Measurements from ENCODE around the gene TMEM229B.
"Not testable (repeated sequence)": the region's sequence is repeated elsewhere in the genome, so short reads cannot be mapped to it uniquely, and the experiment has no call there.

Gene TMEM229B

DNA sequence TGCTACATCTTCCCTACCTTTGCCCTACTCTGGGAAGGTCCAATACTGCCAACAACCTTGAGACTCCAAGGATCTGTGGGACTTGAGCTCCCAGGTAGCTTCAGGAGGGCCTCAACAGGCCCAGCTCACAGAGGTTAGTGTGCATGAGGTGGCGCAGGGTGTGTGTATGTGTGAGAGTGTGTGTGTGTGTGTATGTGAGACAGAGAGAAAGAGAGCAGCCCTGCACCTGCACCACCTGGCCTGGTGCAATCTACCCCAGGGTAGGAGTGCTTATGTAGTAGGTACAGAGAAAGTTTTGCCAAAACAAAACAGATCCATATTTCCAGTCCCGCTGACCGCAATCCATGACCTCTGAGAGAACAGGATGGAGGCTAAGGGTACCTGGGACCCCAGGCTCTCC lies 24.6 kb downstream of the TMEM229B start:
- Mint-ChIP-seq H3K27ac (no peak overlapping the region), H3K36me3 (no peaks in the 10 kb centered on the region), H3K4me3 (peak overlapping the region; percentile 60), H3K9me3 (ENCODE audit: low read depth) (no peaks in the 10 kb centered on the region), H3K4me1 (ENCODE audit: low read depth) (peaks cover 38% of the 10 kb centered on the region), H3K27me3 (no peaks in the 10 kb centered on the region)

DNA sequence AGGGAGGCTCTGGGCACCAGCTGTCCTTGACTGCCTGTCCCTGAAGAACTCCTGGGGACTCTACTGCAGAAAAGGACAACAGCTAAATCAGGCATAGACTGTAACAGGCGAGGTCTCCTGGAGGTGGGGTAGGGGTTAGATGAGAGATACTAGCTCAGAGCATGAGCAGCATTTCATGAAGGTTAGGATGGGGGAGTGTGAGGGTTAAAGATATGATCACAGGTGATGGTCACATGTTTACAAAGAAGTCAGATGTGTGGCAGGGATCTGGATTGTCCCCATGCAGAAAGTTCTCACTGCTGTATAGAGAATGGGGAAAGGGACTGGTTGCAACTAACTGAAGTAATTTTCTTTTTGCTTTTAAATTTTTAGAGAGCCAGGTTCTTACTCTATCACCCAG lies 26.5 kb downstream of the TMEM229B start:
- H3K27ac Mint-ChIP-seq: no peak overlapping the region
- H3K4me1 Mint-ChIP-seq (ENCODE audit: low read depth): peaks cover 27% of the 10 kb centered on the region
- H3K4me3 Mint-ChIP-seq: no peak overlapping the region
- no peaks in the 10 kb centered on the region for H3K27me3 Mint-ChIP-seq
- H3K9me3 Mint-ChIP-seq (ENCODE audit: low read depth): no peaks in the 10 kb centered on the region
- H3K36me3 Mint-ChIP-seq: no peaks in the 10 kb centered on the region

DNA sequence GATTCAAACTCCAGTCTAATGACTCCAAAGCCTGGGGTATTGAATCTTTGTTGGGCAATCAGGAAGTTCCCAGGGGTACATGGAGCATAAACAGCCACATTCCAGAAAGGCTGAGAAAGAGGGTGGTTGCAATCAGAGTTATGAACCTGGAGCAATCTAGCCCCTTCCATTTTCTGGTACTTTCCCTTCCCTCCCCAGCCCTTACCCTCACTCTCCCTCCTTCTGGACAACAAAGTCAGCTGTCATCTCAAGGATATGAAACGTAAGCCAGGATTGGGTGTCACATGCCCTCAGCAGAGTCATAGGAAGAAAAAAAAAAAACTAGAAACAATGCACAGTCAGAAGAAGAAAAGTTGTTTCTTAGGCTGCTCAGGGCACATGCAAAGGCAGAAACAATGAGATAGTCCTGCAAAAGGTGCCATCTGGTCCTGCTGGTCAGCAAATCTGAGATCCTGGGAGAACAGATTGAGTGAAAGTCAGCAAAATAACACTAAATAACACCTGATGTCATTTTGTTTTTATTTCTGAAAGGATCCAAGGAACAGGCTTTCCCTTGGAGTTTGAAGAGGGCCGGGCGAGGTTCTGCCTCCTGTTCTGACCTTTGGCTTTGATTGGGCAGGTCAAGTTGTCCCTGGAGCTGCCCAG lies 27.1 kb downstream of the TMEM229B start:
- H3K27ac Mint-ChIP-seq: peak overlapping the region; percentile 34

DNA sequence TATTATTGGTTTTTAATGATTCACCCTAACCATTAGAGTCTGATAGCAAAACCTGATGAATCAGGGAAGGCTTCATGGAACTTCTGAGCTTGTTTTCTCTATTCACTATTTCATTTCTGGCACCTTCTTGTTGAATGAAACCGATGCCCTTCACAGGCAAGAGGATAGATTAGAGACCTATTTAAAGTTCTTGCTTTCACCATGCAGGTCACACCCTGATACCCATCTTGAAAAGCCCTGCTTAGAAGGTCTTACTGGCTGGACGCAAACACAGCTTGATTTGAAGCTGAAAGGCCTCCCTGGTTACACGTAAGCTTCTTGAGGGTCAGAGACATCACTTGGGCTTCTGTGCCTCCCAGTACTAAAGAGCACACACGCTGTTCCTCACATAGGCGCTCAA lies 29.2 kb downstream of the TMEM229B start:
- Mint-ChIP-seq H3K27ac (no peak overlapping the region), H3K9me3 (ENCODE audit: low read depth) (no peaks in the 10 kb centered on the region), H3K36me3 (no peaks in the 10 kb centered on the region), H3K4me3 (no peak overlapping the region), H3K4me1 (ENCODE audit: low read depth) (peaks cover 10% of the 10 kb centered on the region), H3K27me3 (no peaks in the 10 kb centered on the region)

More for the DNA sequence above, 27.1 kb downstream of the TMEM229B start:
- Mint-ChIP-seq H3K4me1 (ENCODE audit: low read depth) (peaks cover 25% of the 10 kb centered on the region), H3K36me3 (no peaks in the 10 kb centered on the region), H3K9me3 (ENCODE audit: low read depth) (no peaks in the 10 kb centered on the region), H3K27me3 (no peaks in the 10 kb centered on the region), H3K4me3 (no peak overlapping the region)

DNA sequence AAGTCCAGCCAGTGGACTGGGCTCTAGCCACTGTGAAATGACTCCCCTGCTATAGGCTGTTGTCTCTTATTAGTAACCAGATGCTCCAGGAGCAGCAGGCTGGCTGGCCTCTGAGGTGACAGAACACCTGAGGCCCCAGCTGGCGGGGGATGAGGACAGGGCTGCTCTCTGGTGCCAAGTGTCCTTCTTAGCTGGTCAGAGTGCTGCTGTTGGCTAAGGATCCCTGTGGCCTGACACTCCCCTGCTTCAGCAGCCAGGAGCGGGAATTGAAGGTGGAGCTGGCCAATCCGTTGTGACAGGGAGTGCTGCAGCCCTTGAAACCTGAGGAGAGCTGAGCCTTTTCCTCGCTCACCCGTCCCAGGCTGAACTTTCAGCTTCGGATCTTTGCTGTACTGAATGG lies 30.7 kb downstream of the TMEM229B start:
- H3K27ac Mint-ChIP-seq: no peak overlapping the region
- H3K4me3 Mint-ChIP-seq: no peak overlapping the region
- H3K9me3 Mint-ChIP-seq (ENCODE audit: low read depth): no peaks in the 10 kb centered on the region
- no peaks in the 10 kb centered on the region for H3K27me3 Mint-ChIP-seq
- no peaks in the 10 kb centered on the region for H3K36me3 Mint-ChIP-seq
- H3K4me1 Mint-ChIP-seq (ENCODE audit: low read depth): peaks cover 2% of the 10 kb centered on the region

DNA sequence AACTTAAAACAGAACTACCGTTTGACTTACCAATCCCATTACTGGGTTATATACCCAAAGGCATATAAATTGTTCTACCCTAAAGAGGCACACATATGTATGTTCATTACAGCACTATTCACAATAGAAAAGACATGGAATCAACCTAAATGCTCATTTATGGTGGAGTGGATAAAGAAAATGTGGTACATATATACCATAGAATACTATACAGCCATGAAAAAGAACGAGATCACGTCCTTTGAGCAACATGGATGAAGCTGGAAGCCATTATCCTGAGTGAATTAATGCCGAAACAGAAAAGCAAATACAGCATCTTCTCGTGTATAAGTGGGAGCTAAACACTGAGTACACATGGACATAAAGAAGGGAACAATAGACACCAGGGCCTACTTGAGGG lies 31.8 kb downstream of the TMEM229B start:
- H3K27ac Mint-ChIP-seq: no peak overlapping the region
- H3K27me3 Mint-ChIP-seq: no peaks in the 10 kb centered on the region
- no peaks in the 10 kb centered on the region for H3K9me3 Mint-ChIP-seq (ENCODE audit: low read depth)
- no peaks in the 10 kb centered on the region for H3K4me1 Mint-ChIP-seq (ENCODE audit: low read depth)
- no peak overlapping the region for H3K4me3 Mint-ChIP-seq
- H3K36me3 Mint-ChIP-seq: no peaks in the 10 kb centered on the region

DNA sequence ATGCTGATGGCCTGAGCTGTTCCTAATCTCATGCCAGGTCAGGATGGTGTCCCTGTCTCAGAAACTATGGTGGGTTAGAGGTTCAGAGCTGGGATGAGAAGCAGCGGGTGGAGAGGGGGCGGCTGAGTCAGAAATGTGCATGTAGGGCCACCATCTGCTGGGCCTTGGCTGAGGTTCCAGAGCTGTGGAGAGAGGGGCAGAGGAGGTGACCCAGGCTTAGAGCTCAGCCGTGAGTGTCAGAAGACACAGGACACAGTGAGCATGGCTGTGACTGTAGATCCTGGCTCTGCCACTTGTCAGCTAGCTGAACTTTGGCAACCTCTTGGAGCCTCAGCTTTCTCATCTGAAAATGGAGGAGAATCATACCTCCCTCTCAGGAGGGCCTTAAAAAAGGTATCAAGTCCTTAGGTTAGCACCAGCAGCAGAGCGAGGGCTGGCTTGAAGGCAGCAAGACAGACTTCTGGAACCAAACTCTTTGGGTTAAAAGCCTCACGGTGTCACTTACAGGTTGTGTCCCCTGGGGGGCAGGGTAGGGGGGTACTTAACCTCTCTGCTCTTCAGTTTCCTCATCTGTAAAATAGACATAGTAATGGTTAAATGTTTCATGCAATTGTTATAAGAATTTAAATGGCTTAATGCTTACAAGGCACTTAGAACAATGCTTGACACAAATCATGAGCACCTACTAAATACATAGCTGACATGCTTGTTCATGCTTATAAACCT lies 34.8 kb downstream of the TMEM229B start:
- no peaks in the 10 kb centered on the region for H3K4me1 Mint-ChIP-seq (ENCODE audit: low read depth)
- no peak overlapping the region for H3K4me3 Mint-ChIP-seq
- no peak overlapping the region for H3K27ac Mint-ChIP-seq
- H3K9me3 Mint-ChIP-seq (ENCODE audit: low read depth): peaks cover 4% of the 10 kb centered on the region
- peaks cover 8% of the 10 kb centered on the region for H3K36me3 Mint-ChIP-seq
- H3K27me3 Mint-ChIP-seq: peaks cover 3% of the 10 kb centered on the region

DNA sequence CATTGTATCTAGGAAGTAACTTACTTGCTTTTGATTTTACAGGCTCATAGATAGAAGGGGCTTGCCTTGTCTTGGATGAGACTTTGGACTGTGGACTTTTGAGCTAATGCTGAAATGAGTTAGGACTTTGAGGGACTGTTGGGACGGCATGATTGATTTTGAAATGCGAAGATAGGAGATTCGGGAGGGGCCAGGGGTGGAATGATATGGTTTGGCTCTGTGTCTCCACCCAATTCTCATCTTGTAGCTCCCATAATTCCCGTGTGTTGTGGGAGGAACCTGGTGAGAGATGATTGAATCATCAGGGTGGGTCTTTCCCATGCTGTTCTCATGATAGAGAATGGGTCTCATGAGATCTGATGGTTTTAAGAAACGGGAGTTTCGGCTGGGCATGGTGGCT lies 36.9 kb downstream of the TMEM229B start:
- H3K4me3 Mint-ChIP-seq; H3K27me3 Mint-ChIP-seq; H3K9me3 Mint-ChIP-seq (ENCODE audit: low read depth); H3K27ac Mint-ChIP-seq; H3K36me3 Mint-ChIP-seq; H3K4me1 Mint-ChIP-seq (ENCODE audit: low read depth): not testable (repeated sequence)

DNA sequence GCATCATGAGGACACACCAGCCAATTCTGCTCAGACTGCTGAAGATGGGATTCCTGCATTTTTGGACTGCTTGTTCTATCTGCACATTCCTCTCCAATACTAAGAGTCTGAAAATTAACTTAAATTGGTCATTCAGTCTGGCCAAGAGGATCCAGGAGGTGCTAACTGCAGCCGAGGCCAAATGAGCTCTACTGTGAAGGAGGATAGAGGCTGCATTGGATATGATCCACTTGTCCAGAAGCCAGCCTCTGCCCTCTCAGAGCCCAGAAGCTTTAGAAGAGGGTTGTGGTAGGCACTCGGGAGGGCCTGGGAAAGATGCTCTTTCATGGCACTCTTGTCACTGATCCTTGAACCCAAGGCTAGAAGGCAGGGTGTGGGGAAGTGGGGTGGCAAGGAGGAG lies 39.4 kb downstream of the TMEM229B start:
- Mint-ChIP-seq H3K27ac (no peak overlapping the region), H3K27me3 (peaks cover 6% of the 10 kb centered on the region), H3K4me3 (no peak overlapping the region), H3K9me3 (ENCODE audit: low read depth) (peaks cover 4% of the 10 kb centered on the region), H3K4me1 (ENCODE audit: low read depth) (no peaks in the 10 kb centered on the region), H3K36me3 (peaks cover 8% of the 10 kb centered on the region)

DNA sequence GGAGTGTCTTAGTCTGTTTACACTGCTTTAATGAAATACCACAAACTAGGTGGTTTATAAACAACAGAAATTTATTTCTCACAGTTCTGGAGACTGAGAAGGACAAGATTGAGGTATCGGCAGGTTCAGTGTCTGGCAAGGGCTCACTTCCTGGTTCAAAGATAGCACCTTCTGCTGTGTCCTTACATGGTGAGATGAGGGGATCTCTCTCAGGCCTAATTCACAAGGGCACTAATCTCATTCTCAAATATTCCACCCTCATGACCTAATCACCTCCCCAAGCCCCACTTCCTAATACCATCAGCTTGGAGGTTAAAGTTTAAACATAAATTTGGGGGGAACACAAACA lies 41.5 kb downstream of the TMEM229B start:
- H3K9me3 Mint-ChIP-seq (ENCODE audit: low read depth): peaks cover 4% of the 10 kb centered on the region
- H3K27me3 Mint-ChIP-seq: peaks cover 8% of the 10 kb centered on the region
- H3K36me3 Mint-ChIP-seq: peaks cover 8% of the 10 kb centered on the region
- H3K4me1 Mint-ChIP-seq (ENCODE audit: low read depth): no peaks in the 10 kb centered on the region
- H3K4me3 Mint-ChIP-seq: no peak overlapping the region
- H3K27ac Mint-ChIP-seq: no peak overlapping the region

DNA sequence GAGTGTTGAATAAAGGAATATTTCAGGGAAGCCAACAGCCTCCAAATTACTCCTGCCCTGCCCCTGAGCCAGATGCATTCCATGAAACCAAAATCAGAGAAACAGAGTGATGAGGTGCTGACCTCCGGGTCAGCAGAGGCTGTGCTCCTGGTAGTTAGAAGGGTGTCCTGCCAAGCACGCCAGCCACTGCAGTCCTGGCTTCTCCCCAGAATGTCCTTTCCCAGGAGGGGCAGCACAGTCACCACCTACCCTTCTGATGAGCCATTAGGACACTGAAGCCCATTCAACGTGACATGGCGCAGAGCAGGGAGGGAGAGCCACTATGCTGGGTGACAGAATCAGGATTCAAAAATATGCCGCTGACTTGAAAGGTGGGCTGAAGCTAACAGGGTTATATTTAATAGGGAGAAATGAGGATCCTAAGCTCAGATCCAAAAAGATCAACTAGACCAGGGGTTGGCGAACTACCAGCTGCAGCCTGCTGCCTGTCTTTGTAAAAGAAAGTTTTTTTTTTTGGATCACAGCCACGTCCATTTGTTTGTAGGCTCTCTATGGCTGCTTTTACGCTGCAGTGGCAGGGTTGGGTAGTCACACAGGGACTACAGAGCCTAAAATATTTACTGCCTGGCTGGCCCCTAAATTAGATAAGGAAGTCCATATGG lies 42.0 kb downstream of the TMEM229B start:
- Mint-ChIP-seq H3K27ac (no peak overlapping the region), H3K36me3 (peaks cover 6% of the 10 kb centered on the region), H3K27me3 (peaks cover 7% of the 10 kb centered on the region), H3K4me1 (ENCODE audit: low read depth) (no peaks in the 10 kb centered on the region), H3K4me3 (no peak overlapping the region), H3K9me3 (ENCODE audit: low read depth) (peaks cover 4% of the 10 kb centered on the region)

DNA sequence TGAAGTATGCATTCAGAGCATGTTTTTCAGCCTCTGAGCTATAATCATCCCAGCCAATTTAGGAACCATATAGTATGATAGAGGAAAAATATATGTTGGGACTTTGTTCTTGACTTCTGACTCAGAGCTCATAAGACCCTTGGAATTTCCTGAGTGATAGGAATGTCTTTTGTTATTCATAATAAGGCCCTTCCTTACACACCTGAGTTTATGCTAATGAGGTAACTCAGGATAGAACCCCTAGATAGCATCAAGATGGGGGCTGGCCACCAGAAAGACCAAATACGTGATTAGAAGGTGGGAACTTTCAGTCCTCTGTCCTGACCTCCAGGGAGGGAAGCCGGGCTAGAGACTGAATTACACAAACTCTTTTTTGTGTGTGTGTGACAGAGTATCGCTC lies 44.1 kb downstream of the TMEM229B start:
- no peaks in the 10 kb centered on the region for H3K9me3 Mint-ChIP-seq (ENCODE audit: low read depth)
- H3K36me3 Mint-ChIP-seq: no peaks in the 10 kb centered on the region
- H3K27ac Mint-ChIP-seq: no peak overlapping the region
- H3K27me3 Mint-ChIP-seq: peaks cover 6% of the 10 kb centered on the region
- H3K4me1 Mint-ChIP-seq (ENCODE audit: low read depth): no peaks in the 10 kb centered on the region
- no peak overlapping the region for H3K4me3 Mint-ChIP-seq

DNA sequence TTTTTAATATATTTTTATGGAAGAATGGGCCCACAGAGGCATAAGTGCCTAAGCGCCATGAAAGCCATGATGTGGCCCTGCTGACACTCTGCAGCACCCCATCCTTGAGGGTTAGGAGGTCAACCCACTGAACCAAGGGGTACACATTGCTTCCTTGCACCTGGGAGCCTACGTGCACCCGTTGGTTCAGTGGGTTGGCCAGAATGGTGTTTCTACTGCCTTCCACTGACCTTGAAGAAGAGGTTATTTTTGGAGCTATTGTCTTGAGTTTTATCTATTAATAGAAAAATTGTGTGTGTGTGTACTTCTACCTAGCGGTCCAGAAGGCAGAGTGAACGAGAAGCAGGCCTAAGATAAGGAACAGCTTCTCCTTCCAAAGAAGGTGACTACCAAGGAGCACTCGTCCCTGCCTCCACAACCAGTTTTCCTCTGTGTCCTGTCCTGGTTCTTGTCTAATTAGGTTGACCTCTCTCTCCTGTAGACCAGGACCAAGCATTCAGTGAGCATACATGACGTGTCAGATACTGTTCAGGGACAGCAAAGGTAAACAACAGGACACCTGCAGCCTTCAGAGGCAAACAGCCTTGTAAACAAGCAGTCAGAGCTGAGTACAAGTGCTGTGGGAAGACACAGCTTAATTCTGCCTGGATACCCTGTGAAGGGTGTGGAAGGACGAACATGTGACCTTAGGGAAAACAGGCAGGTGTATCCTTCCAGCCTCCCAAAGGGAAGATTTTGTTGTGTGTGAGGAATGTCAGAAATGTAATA lies 46.2 kb downstream of the TMEM229B start:
- Mint-ChIP-seq H3K27me3 (peaks cover 6% of the 10 kb centered on the region), H3K4me3 (no peak overlapping the region), H3K4me1 (ENCODE audit: low read depth) (no peaks in the 10 kb centered on the region), H3K9me3 (ENCODE audit: low read depth) (no peaks in the 10 kb centered on the region), H3K36me3 (no peaks in the 10 kb centered on the region), H3K27ac (no peak overlapping the region)

DNA sequence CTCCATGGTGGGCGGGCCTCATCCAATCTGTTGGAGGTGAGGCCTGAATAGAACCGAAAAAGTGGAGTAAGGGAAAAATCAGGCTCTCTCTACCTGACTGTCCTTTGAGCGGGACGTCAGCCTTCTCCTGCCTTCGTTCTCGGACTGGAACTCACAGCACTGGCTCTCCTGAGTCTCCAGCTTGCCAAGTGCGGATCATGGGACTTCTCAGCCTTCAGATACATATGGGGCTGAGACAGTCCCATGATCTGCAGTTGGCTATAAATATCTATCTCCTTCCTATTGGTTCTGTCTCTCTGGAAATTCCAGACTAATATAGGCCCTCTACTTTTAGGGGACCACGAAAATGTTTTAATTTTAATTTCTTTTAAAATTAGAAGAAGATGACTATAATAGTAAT lies 46.8 kb downstream of the TMEM229B start:
- H3K27ac Mint-ChIP-seq: no peak overlapping the region

DNA sequence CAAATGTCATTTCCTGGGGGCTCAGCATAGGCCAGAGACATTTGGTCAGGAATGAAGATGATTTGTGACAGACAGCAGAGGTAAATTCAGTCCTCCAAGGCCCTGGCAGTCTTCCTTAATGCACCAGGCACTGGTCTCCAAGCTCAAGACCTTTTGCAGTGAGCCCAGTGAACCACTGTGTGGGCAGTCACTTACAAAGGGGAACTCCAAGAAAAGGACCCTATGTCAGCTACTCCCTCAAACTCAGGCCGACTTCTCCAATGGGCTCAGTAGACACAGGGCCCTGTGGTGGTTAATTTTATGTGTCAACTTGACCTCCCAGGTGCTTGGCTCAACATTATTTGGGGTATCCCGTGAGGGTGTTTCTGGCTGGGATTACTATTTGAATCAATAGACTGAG lies 47.3 kb downstream of the TMEM229B start:
- Mint-ChIP-seq H3K9me3 (ENCODE audit: low read depth) (no peaks in the 10 kb centered on the region), H3K27ac (no peak overlapping the region), H3K36me3 (no peaks in the 10 kb centered on the region), H3K4me3 (no peak overlapping the region), H3K27me3 (peaks cover 6% of the 10 kb centered on the region), H3K4me1 (ENCODE audit: low read depth) (no peaks in the 10 kb centered on the region)

More for the DNA sequence above, 46.8 kb downstream of the TMEM229B start:
- Mint-ChIP-seq H3K27me3 (peaks cover 6% of the 10 kb centered on the region), H3K9me3 (ENCODE audit: low read depth) (no peaks in the 10 kb centered on the region), H3K4me3 (no peak overlapping the region), H3K4me1 (ENCODE audit: low read depth) (no peaks in the 10 kb centered on the region), H3K36me3 (no peaks in the 10 kb centered on the region)

Data from activated naive CD8-positive, alpha-beta T cell (primary cell).